ENCODE data around the gene XKR7. TPM values are rescaled to one million over a fixed set of nuclear protein-coding genes. Genes with fewer than 3 reads are reported as not detected.

The XKR7 gene
- total and polyA plus RNA-seq, 2 donors (not counting 1 experiment from before 2014, with no cell fraction given) = 0.05 to 0.12 TPM

DNA sequence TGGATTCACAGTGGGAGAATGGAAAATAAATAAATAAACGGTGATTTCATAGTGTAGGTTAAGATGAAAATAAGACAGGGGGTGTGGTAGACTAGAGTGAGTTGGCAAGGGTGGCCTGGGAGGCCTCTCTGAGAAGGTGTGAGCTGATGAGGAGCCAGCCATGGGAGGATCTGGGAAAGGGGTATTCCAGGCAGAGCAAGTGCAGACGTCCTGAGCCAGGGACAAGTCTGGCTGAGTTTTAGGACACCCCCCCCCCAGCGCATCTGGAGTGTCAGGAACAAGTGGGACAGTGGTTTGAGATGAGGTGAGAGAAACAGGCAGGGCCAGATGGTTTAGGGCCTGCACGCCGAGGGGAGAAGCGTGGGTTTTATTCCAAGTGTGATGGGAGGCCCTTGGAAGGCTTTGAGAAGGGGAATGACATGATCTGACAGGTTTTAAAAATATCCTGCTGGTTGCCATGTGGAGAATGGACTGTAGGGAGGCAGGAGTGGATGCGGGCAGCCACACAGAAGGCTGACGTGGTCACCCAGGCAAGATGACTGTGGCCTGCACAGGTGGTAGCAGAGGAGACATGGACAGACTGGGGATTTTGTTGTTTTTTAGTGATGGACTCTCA is 21.2 kb downstream of the XKR7 start:
- H3K27me3 ChIP-seq (replicated peaks in 1 of 4; ENCODE audit: control extremely low read depth in 1 of 4, control insufficient read depth in 3 of 4, insufficient read depth in 4 of 4, low read length in 3 of 4) = peaks cover 0 to 10% (median 2%) of the 10 kb centered on the region in 4 experiments
- no peaks in the 10 kb centered on the region for H3K36me3 ChIP-seq (replicated peaks in 1 of 2; ENCODE audit: control extremely low read depth in 1 of 2, control insufficient read depth in 1 of 2, extremely low read depth in 1 of 2, insufficient read depth in 2 of 2, low read length in 1 of 2)
- ATAC-seq (ENCODE audit: low read depth) (no peak), DNase-seq (no peak)
- Mint-ChIP-seq H3K4me1 (no peaks in the 10 kb centered on the region), H3K27ac (no peak overlapping the region), H3K27me3 (peaks cover 18% of the 10 kb centered on the region), H3K4me3 (no peak overlapping the region), H3K9me3 (ENCODE audit: insufficient read depth) (no peaks in the 10 kb centered on the region)
- CTCF ChIA-PET = no interaction called here
- H3K9me3 ChIP-seq (ENCODE audit: control extremely low read depth in 1 of 3, control insufficient read depth in 2 of 3, insufficient read depth in 1 of 3, low read length in 2 of 3) = no peaks in the 10 kb centered on the region
- 87% methylated on average over 8 of the region's 8 CpGs for WGBS (ENCODE audit: insufficient coverage)
- H4K20me1 ChIP-seq (ENCODE audit: control insufficient read depth, insufficient read depth, low read length, poor library complexity, severe bottlenecking) = no peaks in the 10 kb centered on the region
- H2AFZ ChIP-seq (ENCODE audit: insufficient read depth, low read depth, low read length, poor library complexity, severe bottlenecking) = no peak overlapping the region
- no peaks in the 10 kb centered on the region for H3K4me1 ChIP-seq (ENCODE audit: control insufficient read depth in 2 of 2, insufficient read depth in 2 of 2, low read length in 2 of 2)
- H3K4me3 ChIP-seq (ENCODE audit: control extremely low read depth in 1 of 5, extremely low read depth in 1 of 5, insufficient read depth in 1 of 5, low read depth in 2 of 5, low read length in 4 of 5) = no peak overlapping the region
- no peak overlapping the region for H3K9ac ChIP-seq (ENCODE audit: low read length)
- intact Hi-C loops (cut with micrococcal nuclease) = no loop called here
- no peak overlapping the region for H3K4me2 ChIP-seq (replicated peaks; ENCODE audit: low read depth, low read length, poor library complexity, severe bottlenecking)
- POLR2A ChIA-PET = no interaction called here
- H3K27ac ChIP-seq (ENCODE audit: low read length in 2 of 2) = no peak overlapping the region
- TF ChIP-seq EZH2 (IDR thresholded peaks at IDR 0.05; ENCODE audit: borderline replicate concordance, insufficient read depth, low read depth, low read length, poor library complexity, severe bottlenecking) (no peak), CTCF (IDR thresholded peaks at IDR 0.05) (no peak)
- H3K79me2 ChIP-seq (ENCODE audit: control insufficient read depth, insufficient read depth, low read length) = no peaks in the 10 kb centered on the region

- H3K27ac Mint-ChIP-seq = no peak overlapping the region
- DNase-seq (no peak), ATAC-seq (ENCODE audit: low read depth) (no peak)
- Histone ChIP-seq H3K27ac (ENCODE audit: low read length in 2 of 2) (no peak overlapping the region), H3K4me2 (replicated peaks; ENCODE audit: low read depth, low read length, poor library complexity, severe bottlenecking) (no peak overlapping the region), H3K9ac (ENCODE audit: low read length) (no peak overlapping the region), H3K79me2 (ENCODE audit: control insufficient read depth, insufficient read depth, low read length) (no peaks in the 10 kb centered on the region), H3K4me3 (ENCODE audit: control extremely low read depth in 1 of 5, extremely low read depth in 1 of 5, insufficient read depth in 1 of 5, low read depth in 2 of 5, low read length in 4 of 5) (no peak overlapping the region), H3K4me1 (ENCODE audit: control insufficient read depth in 2 of 2, insufficient read depth in 2 of 2, low read length in 2 of 2) (peaks cover 5 to 12% of the 10 kb centered on the region in 2 donors), H3K9me3 (ENCODE audit: control extremely low read depth in 1 of 3, control insufficient read depth in 2 of 3, insufficient read depth in 1 of 3, low read length in 2 of 3) (no peaks in the 10 kb centered on the region), H4K20me1 (ENCODE audit: control insufficient read depth, insufficient read depth, low read length, poor library complexity, severe bottlenecking) (no peaks in the 10 kb centered on the region), H2AFZ (ENCODE audit: insufficient read depth, low read depth, low read length, poor library complexity, severe bottlenecking) (no peak overlapping the region), H3K36me3 (replicated peaks in 1 of 2; ENCODE audit: control extremely low read depth in 1 of 2, control insufficient read depth in 1 of 2, extremely low read depth in 1 of 2, insufficient read depth in 2 of 2, low read length in 1 of 2) (no peaks in the 10 kb centered on the region), H3K27me3 (replicated peaks in 1 of 4; ENCODE audit: control extremely low read depth in 1 of 4, control insufficient read depth in 3 of 4, insufficient read depth in 4 of 4, low read length in 3 of 4) (peaks cover 0 to 20% (median 5%) of the 10 kb centered on the region in 4 experiments)
- no peak for TF ChIP-seq EZH2 (IDR thresholded peaks at IDR 0.05; ENCODE audit: borderline replicate concordance, insufficient read depth, low read depth, low read length, poor library complexity, severe bottlenecking)
- no peak for TF ChIP-seq CTCF (IDR thresholded peaks at IDR 0.05)
- WGBS (ENCODE audit: insufficient coverage) = 68% methylated on average over 2 of the region's 6 CpGs
- intact Hi-C loops (cut with micrococcal nuclease) = no loop called here
- no peaks in the 10 kb centered on the region for H3K9me3 Mint-ChIP-seq (ENCODE audit: insufficient read depth)
- no peak overlapping the region for H3K4me3 Mint-ChIP-seq
- CTCF ChIA-PET = no interaction called here
- peaks cover 4% of the 10 kb centered on the region for H3K4me1 Mint-ChIP-seq
- peaks cover 26% of the 10 kb centered on the region for H3K27me3 Mint-ChIP-seq
- POLR2A ChIA-PET = no interaction called here
These were observed 22.8 kb downstream of the XKR7 start for GRCh38 chr20:31990641-31991338.

Measured in B cell (primary cell).